Nephron (organoid): ENCODE data around the gene SNED1.

Experiments
- H3K27ac Mint-ChIP-seq, 3 experiments: 2 replicates each; pipeline ENCODE4 v1.8.0; 2020; ENCODE audit warnings: mixed read lengths in 3 of 3, mild to moderate bottlenecking in 2 of 3, moderate library complexity in 1 of 3
- H3K27me3 Mint-ChIP-seq: 2 replicates; pipeline ENCODE4 v1.8.0; 2021; ENCODE audit warnings: low read depth, mild to moderate bottlenecking, moderate library complexity, mixed read lengths
- H3K36me3 Mint-ChIP-seq: 2 replicates; pipeline ENCODE4 v1.8.0; 2020; ENCODE audit warnings: low read depth, mixed read lengths
- H3K4me1 Mint-ChIP-seq: 2 replicates; pipeline ENCODE4 v1.8.0; 2020; ENCODE audit warnings: mixed read lengths
- H3K4me3 Mint-ChIP-seq, 3 experiments: 2 replicates each; pipeline ENCODE4 v1.8.0; 2020; ENCODE audit warnings: mild to moderate bottlenecking in 3 of 3, mixed read lengths in 3 of 3, moderate library complexity in 2 of 3
- H3K9me3 Mint-ChIP-seq: 2 replicates; pipeline ENCODE4 v1.8.0; 2020; ENCODE audit warnings: mixed read lengths
- CTCF ChIP-seq, 3 experiments: fragments of 200-600 bp; sonication (generic); IDR thresholded peaks; one replicate each; pipeline ENCODE4 v1.5.0; 2021; ENCODE audit warnings: antibody characterized with exemption in 3 of 3; ENCODE audit not compliant: unreplicated experiment in 3 of 3

SNED1 gene

GRCh38 chr2:240986787-240987411, 11.5 kb upstream of the SNED1 start:
- no peaks in the 10 kb centered on the region for H3K36me3 Mint-ChIP-seq
- H3K27me3 Mint-ChIP-seq, result peaks cover 24% of the 10 kb centered on the region
- no peaks in the 10 kb centered on the region for H3K9me3 Mint-ChIP-seq
- H3K4me1 Mint-ChIP-seq, result peaks cover 13% of the 10 kb centered on the region
- peak overlapping the region in 1 of 3 experiments; percentile 14 for H3K4me3 Mint-ChIP-seq
- TF ChIP-seq CTCF (IDR thresholded peaks at IDR 0.05; ENCODE audit: unreplicated experiment in 3 of 3), result no peak
- H3K27ac Mint-ChIP-seq, result peak overlapping the region; percentile 72 to 86 (median 79)

- H3K36me3 Mint-ChIP-seq, result no peaks in the 10 kb centered on the region
- H3K27ac Mint-ChIP-seq, result peak overlapping the region; percentile 72 to 86 (median 79)
- peaks cover 19% of the 10 kb centered on the region for H3K4me1 Mint-ChIP-seq
- TF ChIP-seq CTCF (IDR thresholded peaks at IDR 0.05; ENCODE audit: unreplicated experiment in 3 of 3), result no peak
- H3K27me3 Mint-ChIP-seq, result peaks cover 23% of the 10 kb centered on the region
- no peaks in the 10 kb centered on the region for H3K9me3 Mint-ChIP-seq
- H3K4me3 Mint-ChIP-seq, result no peak overlapping the region
These were observed 10.8 kb upstream of the SNED1 start for GRCh38 chr2:240987588-240987987.

- Mint-ChIP-seq H3K9me3 (no peaks in the 10 kb centered on the region), H3K27ac (peak overlapping the region in 2 of 3 experiments; percentile 35 to 42), H3K4me3 (no peak overlapping the region), H3K27me3 (peaks cover 17% of the 10 kb centered on the region), H3K4me1 (peaks cover 23% of the 10 kb centered on the region), H3K36me3 (no peaks in the 10 kb centered on the region)
- no peak for TF ChIP-seq CTCF (IDR thresholded peaks at IDR 0.05; ENCODE audit: unreplicated experiment in 3 of 3)
These were observed 10.3 kb upstream of the SNED1 start for GRCh38 chr2:240988146-240988545.

- H3K9me3 Mint-ChIP-seq, result no peaks in the 10 kb centered on the region
- no peaks in the 10 kb centered on the region for H3K36me3 Mint-ChIP-seq
- peak overlapping the region in 2 of 3 experiments; percentile 35 to 42 for H3K27ac Mint-ChIP-seq
- H3K27me3 Mint-ChIP-seq, result peaks cover 16% of the 10 kb centered on the region
- TF ChIP-seq CTCF (IDR thresholded peaks at IDR 0.05; ENCODE audit: unreplicated experiment in 3 of 3), result no peak
- no peak overlapping the region for H3K4me3 Mint-ChIP-seq
- H3K4me1 Mint-ChIP-seq, result peaks cover 25% of the 10 kb centered on the region
These were observed 9.7 kb upstream of the SNED1 start for GRCh38 chr2:240988571-240989271.

GRCh38 chr2:240989451-240990265, 8.8 kb upstream of the SNED1 start:
- H3K27me3 Mint-ChIP-seq, result peaks cover 12% of the 10 kb centered on the region
- H3K4me3 Mint-ChIP-seq, result no peak overlapping the region
- no peak overlapping the region for H3K27ac Mint-ChIP-seq
- peak; percentile 49 to 64 (median 55) for TF ChIP-seq CTCF (IDR thresholded peaks at IDR 0.05; ENCODE audit: unreplicated experiment in 3 of 3)
- H3K4me1 Mint-ChIP-seq, result peaks cover 27% of the 10 kb centered on the region
- no peaks in the 10 kb centered on the region for H3K36me3 Mint-ChIP-seq
- no peaks in the 10 kb centered on the region for H3K9me3 Mint-ChIP-seq
